Measurements from ENCODE around the gene RALGAPA2. TPM values are rescaled to one million over a fixed set of nuclear protein-coding genes. Genes with fewer than 3 reads are reported as not detected.

The RALGAPA2 gene
- total and polyA plus RNA-seq, 9 donors, result 8.4 to 31.7 (median 19.9) TPM

- H3K27ac ChIP-seq, result no peak overlapping the region
Observed at GRCh38 chr20:20480689-20481088, 231.8 kb downstream of the RALGAPA2 start.

DNA sequence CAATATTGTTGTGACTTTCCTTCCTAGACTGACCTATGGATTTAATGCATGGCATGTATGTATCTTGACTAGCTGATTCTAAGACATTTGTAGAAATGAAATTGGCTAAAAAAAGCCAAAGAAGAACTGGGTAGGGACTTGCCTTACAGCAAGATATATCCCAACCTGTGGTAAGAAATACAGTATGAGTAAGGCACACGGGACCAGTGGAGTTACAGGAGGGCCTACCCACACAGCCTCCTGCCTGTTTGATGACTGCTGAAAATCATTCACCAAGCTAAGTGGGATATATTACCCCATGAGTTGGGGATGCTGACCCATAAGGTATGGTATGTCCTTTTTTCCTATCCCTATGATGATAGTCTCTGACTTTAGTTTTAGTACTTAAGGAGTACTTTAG is 232.3 kb downstream of the RALGAPA2 start:
- DNase-seq, result no peak
- Histone ChIP-seq H3K4me1 (ENCODE audit: insufficient read depth) (no peaks in the 10 kb centered on the region), H3K27me3 (no peaks in the 10 kb centered on the region), H3K4me3 (no peak overlapping the region), H3K36me3 (no peaks in the 10 kb centered on the region), H3K9me3 (no peaks in the 10 kb centered on the region), H3K27ac (no peak overlapping the region)
- intact Hi-C loops (cut with DNase I), result loop anchor here in 1 of 4 donors (10.0 kb wide), 1 partner anchor 55 kb away; no protein-coding TSS in a partner anchor
- TF ChIP-seq POLR2A (IDR thresholded peaks at IDR 0.05) (no peak), EP300 (IDR thresholded peaks at IDR 0.05) (no peak)
- TF ChIP-seq, protein P1, sequence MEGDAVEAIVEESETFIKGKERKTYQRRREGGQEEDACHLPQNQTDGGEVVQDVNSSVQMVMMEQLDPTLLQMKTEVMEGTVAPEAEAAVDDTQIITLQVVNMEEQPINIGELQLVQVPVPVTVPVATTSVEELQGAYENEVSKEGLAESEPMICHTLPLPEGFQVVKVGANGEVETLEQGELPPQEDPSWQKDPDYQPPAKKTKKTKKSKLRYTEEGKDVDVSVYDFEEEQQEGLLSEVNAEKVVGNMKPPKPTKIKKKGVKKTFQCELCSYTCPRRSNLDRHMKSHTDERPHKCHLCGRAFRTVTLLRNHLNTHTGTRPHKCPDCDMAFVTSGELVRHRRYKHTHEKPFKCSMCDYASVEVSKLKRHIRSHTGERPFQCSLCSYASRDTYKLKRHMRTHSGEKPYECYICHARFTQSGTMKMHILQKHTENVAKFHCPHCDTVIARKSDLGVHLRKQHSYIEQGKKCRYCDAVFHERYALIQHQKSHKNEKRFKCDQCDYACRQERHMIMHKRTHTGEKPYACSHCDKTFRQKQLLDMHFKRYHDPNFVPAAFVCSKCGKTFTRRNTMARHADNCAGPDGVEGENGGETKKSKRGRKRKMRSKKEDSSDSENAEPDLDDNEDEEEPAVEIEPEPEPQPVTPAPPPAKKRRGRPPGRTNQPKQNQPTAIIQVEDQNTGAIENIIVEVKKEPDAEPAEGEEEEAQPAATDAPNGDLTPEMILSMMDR (IDR thresholded peaks at IDR 0.05), result no peak
- 92 to 97% (median 96%) methylated on average over 1 of the region's 1 CpG for WGBS, 3 donors

More at GRCh38 chr20:20480689-20481088, 231.8 kb downstream of the RALGAPA2 start:
- no peaks in the 10 kb centered on the region for H3K9me3 ChIP-seq
- H3K4me3 ChIP-seq, result no peak overlapping the region
- no peaks in the 10 kb centered on the region for H3K36me3 ChIP-seq
- intact Hi-C loops (cut with DNase I), result loop anchor here in 1 of 4 donors (10.0 kb wide), 1 partner anchor 56 kb away; no protein-coding TSS in a partner anchor
- TF ChIP-seq EP300 (IDR thresholded peaks at IDR 0.05), result no peak
- TF ChIP-seq, protein P1 (IDR thresholded peaks at IDR 0.05), result no peak
- H3K27me3 ChIP-seq, result no peaks in the 10 kb centered on the region
- 100% methylated on average over 2 of the region's 2 CpGs for WGBS, 3 donors
- H3K4me1 ChIP-seq (ENCODE audit: insufficient read depth), result no peaks in the 10 kb centered on the region
- DNase-seq, result no peak

DNA sequence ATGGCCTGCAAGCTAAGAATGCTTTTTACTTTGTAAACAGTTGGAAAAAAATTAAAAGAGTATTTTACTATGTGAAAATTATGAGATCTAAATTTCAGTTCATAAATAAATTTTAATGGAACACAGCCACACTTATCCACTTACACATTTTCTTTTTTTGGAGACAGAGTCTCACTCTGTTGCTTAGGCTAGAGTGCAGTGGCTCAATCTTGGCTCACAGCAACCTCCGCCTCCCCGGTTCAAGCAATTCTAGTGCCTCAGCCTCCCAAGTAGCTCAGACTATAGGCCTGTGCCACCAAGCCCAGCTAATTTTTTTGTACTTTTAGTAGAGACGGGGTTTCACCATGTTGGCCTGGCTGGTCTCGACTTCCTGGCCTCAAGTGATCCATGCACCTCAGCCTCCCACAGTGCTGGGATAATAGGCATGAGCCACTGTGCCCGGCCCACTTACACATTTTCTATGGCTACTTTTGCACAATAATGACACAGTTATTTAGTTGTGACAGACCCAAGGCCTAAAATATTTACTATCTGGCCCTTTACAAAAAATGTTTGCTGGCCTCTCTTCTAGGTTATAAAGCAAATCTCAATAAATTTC is 234.9 kb downstream of the RALGAPA2 start:
- no peak overlapping the region for H3K4me3 ChIP-seq
- DNase-seq, result no peak
- intact Hi-C loops (cut with DNase I), result no loop called here
- no peaks in the 10 kb centered on the region for H3K27me3 ChIP-seq
- WGBS, 3 donors, result 86 to 90% (median 88%) methylated on average over 5 of the region's 5 CpGs
- H3K4me1 ChIP-seq (ENCODE audit: insufficient read depth), result no peaks in the 10 kb centered on the region
- no peaks in the 10 kb centered on the region for H3K36me3 ChIP-seq
- no peaks in the 10 kb centered on the region for H3K9me3 ChIP-seq
- H3K27ac ChIP-seq, result no peak overlapping the region
- TF ChIP-seq, protein P1 (IDR thresholded peaks at IDR 0.05), result no peak
- no peak for TF ChIP-seq EP300 (IDR thresholded peaks at IDR 0.05)
- no peak for TF ChIP-seq POLR2A (IDR thresholded peaks at IDR 0.05)

DNA sequence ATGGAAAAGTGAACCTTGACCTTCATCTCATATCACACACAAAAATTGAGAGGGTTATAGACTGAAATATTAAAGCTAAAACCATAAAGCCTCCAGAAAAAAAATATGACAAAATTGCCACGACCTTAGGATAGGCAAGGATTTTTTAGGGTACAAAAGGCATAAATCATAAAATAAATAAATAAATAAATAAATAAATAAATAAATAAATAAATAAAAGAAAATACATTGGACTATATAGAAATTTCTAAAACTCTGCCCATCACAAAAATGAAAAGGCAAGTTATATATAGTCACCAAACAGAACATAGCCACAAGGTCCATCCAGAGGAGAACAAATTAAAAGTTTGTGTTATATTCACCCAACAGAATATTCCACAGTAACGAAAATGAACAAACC is 235.9 kb downstream of the RALGAPA2 start:
- no peaks in the 10 kb centered on the region for H3K27me3 ChIP-seq

More for the DNA sequence above, 235.9 kb downstream of the RALGAPA2 start:
- no peaks in the 10 kb centered on the region for H3K36me3 ChIP-seq
- H3K27ac ChIP-seq, result no peak overlapping the region
- no peaks in the 10 kb centered on the region for H3K9me3 ChIP-seq
- H3K4me1 ChIP-seq (ENCODE audit: insufficient read depth), result no peaks in the 10 kb centered on the region
- intact Hi-C loops (cut with DNase I), result no loop called here
- TF ChIP-seq POLR2A (IDR thresholded peaks at IDR 0.05) (no peak), EP300 (IDR thresholded peaks at IDR 0.05) (no peak)
- TF ChIP-seq, protein P1 (IDR thresholded peaks at IDR 0.05), result no peak
- WGBS, 3 donors, result 92 to 96% (median 95%) methylated on average over 2 of the region's 2 CpGs
- H3K4me3 ChIP-seq, result no peak overlapping the region
- DNase-seq, result no peak

All from ovary (tissue), 9 donors.